Large intestine (tissue), 3 donors: ENCODE results near the gene CHERP. TPM values are rescaled to one million over a fixed set of nuclear protein-coding genes. Genes with fewer than 3 reads are reported as not detected.
A peak's percentile ranks its signal among the peaks of the same experiment; 100 is the strongest.
"Not testable (repeated sequence)": the region's sequence is repeated elsewhere in the genome, so short reads cannot be mapped to it uniquely, and the experiment has no call there.

Source experiments
- DNase-seq, 2 donors: peaks; one replicate each; pipeline versions ENCODE4 v3.0.0 to v3.0.0-alpha.2; 2013
- H3K27ac ChIP-seq: one replicate; pipeline ENCODE4 v1.5.1; 2013; ENCODE audit warnings: low read length
- H3K27me3 ChIP-seq: 2 replicates; pipeline ENCODE4 v1.6.1; 2013; ENCODE audit warnings: low read length; ENCODE audit not compliant: control insufficient read depth, insufficient read depth
- H3K36me3 ChIP-seq: 2 replicates; pipeline ENCODE4 v1.6.1; 2013; ENCODE audit warnings: low read length; ENCODE audit not compliant: control insufficient read depth, insufficient read depth
- H3K4me1 ChIP-seq: one replicate; pipeline ENCODE4 v1.6.1; 2013; ENCODE audit warnings: low read length; ENCODE audit not compliant: control insufficient read depth, insufficient read depth
- H3K4me3 ChIP-seq: one replicate; pipeline ENCODE4 v1.5.1; 2013; ENCODE audit warnings: low read length
- H3K9me3 ChIP-seq: one replicate; pipeline ENCODE4 v1.6.1; 2013; ENCODE audit warnings: mild to moderate bottlenecking, low read depth, low read length, moderate library complexity; ENCODE audit not compliant: control insufficient read depth
- WGBS: methylation state at CpG from one replicate; pipeline ENCODE4 v1.1.5; 2013; ENCODE audit warnings: low lambda C conversion rate; ENCODE audit not compliant: insufficient coverage; 5-methylcytosine and 5-hydroxymethylcytosine counted together
- polyA plus RNA-seq: library from polyadenylated mRNA; unstranded; fragments of 120-200 nt; gene quantifications from one replicate; pipeline ENCODE4 v1.2.1, GENCODE V29; 2013

Gene CHERP
- polyA plus RNA-seq, 1 donor, result 45.7 TPM

DNA sequence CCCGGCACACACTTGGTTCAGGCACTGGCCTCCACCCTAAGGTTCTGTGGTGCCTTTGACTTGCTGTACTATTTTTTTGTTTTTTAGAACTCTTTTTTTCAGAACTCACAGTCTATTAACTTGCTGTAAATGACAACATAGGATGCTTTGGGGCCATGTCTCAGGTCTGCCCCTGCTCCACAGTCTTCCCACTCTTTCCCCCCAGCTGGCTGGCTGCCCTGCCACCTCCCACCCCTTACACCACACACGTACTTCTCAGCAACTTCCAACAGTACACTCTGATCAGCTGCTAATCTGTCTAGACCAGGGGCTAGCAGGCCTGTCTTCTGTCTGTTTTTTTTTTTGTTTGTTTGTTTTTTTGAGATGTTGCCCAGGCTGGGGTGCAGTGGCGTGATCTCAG, 38.0 kb downstream of the CHERP start:
- peaks cover 32% of the 10 kb centered on the region for H3K36me3 ChIP-seq
- H3K4me1 ChIP-seq, result no peaks in the 10 kb centered on the region
- no peaks in the 10 kb centered on the region for H3K9me3 ChIP-seq
- no peaks in the 10 kb centered on the region for H3K27me3 ChIP-seq
- no CpG with 5 or more reads among the region's 3 CpGs for WGBS
- DNase-seq, result no peak
- H3K4me3 ChIP-seq, result no peak overlapping the region
- H3K27ac ChIP-seq, result no peak overlapping the region

DNA sequence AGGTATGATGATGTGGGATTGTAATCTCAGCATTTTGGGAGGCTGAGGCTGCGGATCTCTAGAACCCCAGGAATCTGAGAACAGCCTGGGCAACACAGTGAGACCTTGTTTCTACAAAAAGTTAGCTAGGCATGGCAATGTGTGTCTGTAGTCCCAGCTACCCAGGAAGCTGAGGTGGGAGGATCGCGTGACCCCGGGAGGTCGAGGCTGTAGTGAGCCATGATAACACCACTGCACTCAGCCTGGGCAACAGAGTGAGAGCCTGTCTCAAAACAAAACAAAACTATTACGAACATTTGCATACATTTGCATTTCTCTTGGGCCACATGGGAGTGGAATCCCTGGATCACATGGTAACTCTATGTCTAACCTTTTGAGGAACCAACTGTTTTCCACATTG, 44.4 kb downstream of the CHERP start:
- Histone ChIP-seq H3K27me3 (no peaks in the 10 kb centered on the region), H3K4me1 (peaks cover 5% of the 10 kb centered on the region), H3K9me3 (no peaks in the 10 kb centered on the region), H3K27ac (no peak overlapping the region), H3K4me3 (no peak overlapping the region), H3K36me3 (peaks cover 9% of the 10 kb centered on the region)
- no peak for DNase-seq
- WGBS, result 100% methylated on average over 1 of the region's 6 CpGs

DNA sequence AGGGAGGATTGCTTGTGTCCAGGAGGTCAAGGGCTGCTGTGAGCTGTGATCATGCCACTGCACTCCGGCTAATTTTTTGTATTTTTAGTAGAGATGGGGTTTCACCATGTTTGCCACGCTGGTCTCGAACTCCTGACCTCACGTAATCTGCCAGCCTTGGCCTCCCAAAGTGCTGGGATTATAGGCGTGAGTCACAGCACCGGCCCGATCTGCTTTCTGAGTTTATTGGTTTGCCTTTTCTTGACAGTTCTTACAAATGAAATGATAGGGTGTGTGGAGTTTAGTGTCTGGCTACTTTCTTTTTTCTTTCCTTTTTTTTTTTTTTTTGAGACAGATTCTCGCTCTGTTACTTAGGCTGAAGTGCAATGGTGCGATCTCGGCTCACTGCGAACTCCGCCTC, 45.2 kb downstream of the CHERP start:
- H3K4me1 ChIP-seq, result peaks cover 5% of the 10 kb centered on the region
- peaks cover 5% of the 10 kb centered on the region for H3K36me3 ChIP-seq
- no peak overlapping the region for H3K27ac ChIP-seq
- no peak for DNase-seq
- H3K4me3 ChIP-seq, result peak overlapping the region; percentile 90
- no peaks in the 10 kb centered on the region for H3K27me3 ChIP-seq
- no peaks in the 10 kb centered on the region for H3K9me3 ChIP-seq
- 100% methylated on average over 1 of the region's 12 CpGs for WGBS

DNA sequence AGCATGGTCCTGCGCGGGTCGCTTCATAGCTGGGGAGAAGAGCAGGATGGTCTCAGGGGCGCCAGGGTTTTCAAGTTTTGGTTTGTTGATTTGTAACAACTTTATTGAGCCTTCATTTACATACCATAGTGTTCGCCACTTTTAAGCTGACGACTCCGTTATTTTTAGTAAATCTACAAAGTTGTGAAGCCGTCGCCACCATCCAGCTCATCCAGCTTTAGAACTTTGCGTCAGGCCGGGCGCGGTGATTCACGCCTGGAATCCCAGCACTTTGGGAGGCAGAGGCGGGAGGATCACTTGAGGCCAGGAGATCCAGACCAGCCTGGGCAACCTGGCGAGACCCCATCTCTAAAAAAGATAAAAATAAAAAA, 45.6 kb downstream of the CHERP start:
- H3K9me3 ChIP-seq, result no peaks in the 10 kb centered on the region
- H3K4me3 ChIP-seq, result peak overlapping the region; percentile 90
- H3K27me3 ChIP-seq, result no peaks in the 10 kb centered on the region
- H3K27ac ChIP-seq, result no peak overlapping the region
- peaks cover 5% of the 10 kb centered on the region for H3K4me1 ChIP-seq
- DNase-seq, result no peak
- peaks cover 5% of the 10 kb centered on the region for H3K36me3 ChIP-seq
- no CpG with 5 or more reads among the region's 16 CpGs for WGBS

GRCh38 chr19:16495982-16496612, 46.1 kb downstream of the CHERP start, which contains the start of the genes C19orf44 and CALR3:
C19orf44 (plus strand) TSS chr19:16496394; CDS start chr19:16500793, 4,399 bp downstream.
CALR3 (minus strand) TSS chr19:16496167; CDS start chr19:16496129, 38 bp downstream.
- Histone ChIP-seq H3K27ac (peak within 1 kb of the TSS; percentile 34), H3K36me3 (peaks cover 4% of the 10 kb centered on the region)

GRCh38 chr19:16486476-16486875, 55.8 kb downstream of the CHERP start:
- H3K36me3 ChIP-seq, H3K27me3 ChIP-seq, H3K27ac ChIP-seq, H3K4me1 ChIP-seq, DNase-seq, H3K9me3 ChIP-seq, H3K4me3 ChIP-seq: not testable (repeated sequence)
- no CpG with 5 or more reads among the region's 4 CpGs for WGBS

More at GRCh38 chr19:16495982-16496612, 46.1 kb downstream of the CHERP start, which contains the start of the genes C19orf44 and CALR3:
- WGBS, result no CpG with 5 or more reads among the region's 52 CpGs
- peak within 1 kb of the TSS; percentile 90 for H3K4me3 ChIP-seq
- peak; percentile 98 to 99 for DNase-seq
- H3K4me1 ChIP-seq, result peaks cover 5% of the 10 kb centered on the region
- no peaks in the 10 kb centered on the region for H3K27me3 ChIP-seq
- H3K9me3 ChIP-seq, result no peaks in the 10 kb centered on the region

GRCh38 chr19:16482745-16483144, 59.5 kb downstream of the CHERP start:
- Histone ChIP-seq H3K9me3 (no peaks in the 10 kb centered on the region), H3K27ac (no peak overlapping the region), H3K27me3 (no peaks in the 10 kb centered on the region), H3K4me1 (no peaks in the 10 kb centered on the region), H3K36me3 (no peaks in the 10 kb centered on the region), H3K4me3 (no peak overlapping the region)
- WGBS, result no CpG with 5 or more reads among the region's 7 CpGs
- no peak for DNase-seq

DNA sequence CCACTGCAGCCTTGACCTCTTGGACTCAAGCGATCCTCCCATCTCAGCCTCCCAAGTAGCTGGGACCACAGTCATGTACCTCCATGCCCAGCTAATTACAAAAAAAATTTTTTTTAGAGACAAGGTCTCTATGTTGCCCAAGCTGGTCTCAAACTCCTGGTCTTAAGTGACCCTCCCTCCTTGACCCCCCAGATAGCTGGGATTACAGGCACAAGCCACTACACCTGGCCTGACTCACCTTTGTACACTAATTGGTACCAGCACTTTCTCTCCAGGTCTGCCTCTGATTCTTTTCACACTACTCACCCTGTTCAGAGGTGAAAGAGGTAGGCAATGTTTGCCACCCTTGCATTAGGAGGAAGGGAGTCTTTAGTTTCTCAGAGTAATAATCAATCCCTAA, 64.9 kb downstream of the CHERP start:
- Histone ChIP-seq H3K9me3 (no peaks in the 10 kb centered on the region), H3K27ac (no peak overlapping the region), H3K36me3 (no peaks in the 10 kb centered on the region), H3K27me3 (no peaks in the 10 kb centered on the region), H3K4me1 (no peaks in the 10 kb centered on the region), H3K4me3 (no peak overlapping the region)
- no peak for DNase-seq
- no CpG with 5 or more reads among the region's 1 CpG for WGBS

DNA sequence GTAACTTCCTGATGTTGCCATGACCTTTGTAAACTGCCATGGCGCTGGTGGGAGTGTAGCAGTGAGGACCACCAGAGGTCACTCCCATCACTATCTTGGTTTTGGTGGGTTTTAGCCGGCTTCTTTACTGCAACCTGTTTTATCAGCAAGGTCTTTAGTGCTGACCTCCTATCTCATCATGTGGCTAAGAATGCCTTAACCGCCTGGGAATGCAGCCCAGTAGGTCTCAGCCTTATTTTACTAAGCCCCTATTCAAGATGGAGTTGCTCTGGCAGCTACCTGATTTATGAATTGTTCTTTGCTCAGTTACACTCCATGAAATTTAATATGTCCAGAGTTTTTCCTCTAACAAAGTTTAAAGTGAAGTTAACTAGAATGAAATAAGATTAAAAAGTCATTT, 65.8 kb downstream of the CHERP start:
- Histone ChIP-seq H3K27ac (no peak overlapping the region), H3K27me3 (no peaks in the 10 kb centered on the region), H3K36me3 (no peaks in the 10 kb centered on the region), H3K4me3 (no peak overlapping the region), H3K4me1 (no peaks in the 10 kb centered on the region), H3K9me3 (no peaks in the 10 kb centered on the region)
- no peak for DNase-seq
- WGBS, result no CpG with 5 or more reads among the region's 3 CpGs

- H3K27ac ChIP-seq, result no peak overlapping the region
- H3K4me1 ChIP-seq, result peaks cover 16% of the 10 kb centered on the region
- no peaks in the 10 kb centered on the region for H3K9me3 ChIP-seq
- H3K4me3 ChIP-seq, result no peak overlapping the region
- H3K27me3 ChIP-seq, result no peaks in the 10 kb centered on the region
- 100% methylated on average over 4 of the region's 13 CpGs for WGBS
- H3K36me3 ChIP-seq, result no peaks in the 10 kb centered on the region
- no peak for DNase-seq
Measured at GRCh38 chr19:16473875-16474392, 68.3 kb downstream of the CHERP start.

DNA sequence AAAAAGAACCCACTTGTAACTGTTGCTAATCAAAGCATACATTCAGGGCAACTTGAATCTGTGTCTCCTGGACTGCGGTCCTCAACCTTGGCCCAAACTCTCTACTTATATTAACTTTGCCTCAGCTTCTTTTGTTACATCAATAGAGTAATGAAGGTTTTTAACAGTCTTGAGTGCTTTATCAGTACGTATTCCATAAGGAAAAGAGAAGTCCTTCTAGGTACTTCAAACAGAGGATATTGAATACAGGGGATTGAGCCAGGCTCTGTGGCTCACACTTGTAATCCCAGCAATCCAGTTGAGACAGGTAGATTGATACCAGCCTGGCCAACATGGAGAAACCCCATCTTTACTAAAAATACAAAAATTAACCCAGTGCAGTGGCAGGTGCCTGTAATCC, 69.2 kb downstream of the CHERP start:
- Histone ChIP-seq H3K4me1 (peaks cover 16% of the 10 kb centered on the region), H3K27ac (no peak overlapping the region), H3K36me3 (no peaks in the 10 kb centered on the region), H3K27me3 (no peaks in the 10 kb centered on the region), H3K9me3 (no peaks in the 10 kb centered on the region), H3K4me3 (no peak overlapping the region)
- no peak for DNase-seq
- WGBS, result 57% methylated on average over 1 of the region's 2 CpGs
